WTC11 (cell line): Measurements from ENCODE around the gene P3H1.

Experiments used
- ATF3 ChIP-seq: sonication (generic); formaldehyde crosslinking; conservative IDR thresholded peaks from 2 replicates; pipeline ENCODE4 v1.8.1; 2022; ENCODE audit warnings: mild to moderate bottlenecking, missing genetic modification reagents
- CREB1 ChIP-seq: sonication (generic); formaldehyde crosslinking; IDR thresholded peaks from 2 replicates; pipeline ENCODE4 v1.8.0; 2023; ENCODE audit warnings: mild to moderate bottlenecking, missing genetic modification reagents
- CTCF ChIP-seq: fragments of 200-600 bp; IDR thresholded peaks from 2 replicates; pipeline ENCODE4 v1.8.0; 2022; ENCODE audit warnings: antibody characterized with exemption
- FOXJ3 ChIP-seq: sonication (generic); formaldehyde crosslinking; IDR thresholded peaks from 2 replicates; pipeline ENCODE4 v1.9.0; 2021; ENCODE audit warnings: missing genetic modification reagents, mild to moderate bottlenecking, borderline replicate concordance
- GABPB1 ChIP-seq: sonication (generic); formaldehyde crosslinking; IDR thresholded peaks from 2 replicates; pipeline ENCODE4 v1.8.1; 2023; ENCODE audit warnings: mild to moderate bottlenecking, missing genetic modification reagents
- IRF2 ChIP-seq: sonication (generic); formaldehyde crosslinking; IDR thresholded peaks from 2 replicates; pipeline ENCODE4 v1.8.0; 2022; ENCODE audit warnings: low read depth, missing genetic modification reagents, borderline replicate concordance
- JUN ChIP-seq: sonication (generic); formaldehyde crosslinking; IDR thresholded peaks from 2 replicates; pipeline ENCODE4 v1.8.0; 2023; ENCODE audit warnings: mild to moderate bottlenecking, missing genetic modification reagents
- KAT7 ChIP-seq: sonication (generic); formaldehyde crosslinking; IDR thresholded peaks from 2 replicates; pipeline ENCODE4 v1.8.1; 2023; ENCODE audit warnings: missing genetic modification reagents, mild to moderate bottlenecking, borderline replicate concordance
- MAX ChIP-seq: sonication (generic); formaldehyde crosslinking; IDR thresholded peaks from 2 replicates; pipeline ENCODE4 v1.8.0; 2022; ENCODE audit warnings: mild to moderate bottlenecking, missing genetic modification reagents
- TEAD4 ChIP-seq: sonication (generic); formaldehyde crosslinking; IDR thresholded peaks from 2 replicates; pipeline ENCODE4 v1.8.0; 2022; ENCODE audit warnings: mild to moderate bottlenecking, missing genetic modification reagents

GRCh38 chr1:42745851-42746250 is 21.0 kb downstream of the P3H1 start:
- no peak for TF ChIP-seq IRF2
- TF ChIP-seq CTCF: no peak
- TF ChIP-seq KAT7 (CRISPR knock-in tag): no peak
- TF ChIP-seq MAX (CRISPR knock-in tag): no peak
- no peak for TF ChIP-seq FOXJ3
- no peak for TF ChIP-seq TEAD4
- TF ChIP-seq CREB1 (CRISPR knock-in tag): no peak
- TF ChIP-seq JUN (CRISPR knock-in tag): no peak
- no peak for TF ChIP-seq ATF3 (CRISPR knock-in tag)
- TF ChIP-seq GABPB1 (CRISPR knock-in tag): no peak
